Fibroblast of pulmonary artery (primary cell): ENCODE measurements around the gene MID2.

Experiments used
- DNase-seq: peaks from one replicate; pipeline ENCODE4 v3.0.0-alpha.2; 2010; ENCODE audit warnings: low read depth
- H3K4me3 ChIP-seq: replicated peaks from 2 replicates; pipeline ENCODE4 v1.5.1; 2011; ENCODE audit warnings: low read depth, mild to moderate bottlenecking, control low read depth, low read length, moderate library complexity
- TF ChIP-seq, protein P1 (sequence below): IDR thresholded peaks from 2 replicates; pipeline ENCODE4 v1.5.1; 2011; ENCODE audit warnings: mild to moderate bottlenecking, control low read depth, low read length, inconsistent platforms; ENCODE audit errors: missing control alignments

The MID2 gene, protein sequence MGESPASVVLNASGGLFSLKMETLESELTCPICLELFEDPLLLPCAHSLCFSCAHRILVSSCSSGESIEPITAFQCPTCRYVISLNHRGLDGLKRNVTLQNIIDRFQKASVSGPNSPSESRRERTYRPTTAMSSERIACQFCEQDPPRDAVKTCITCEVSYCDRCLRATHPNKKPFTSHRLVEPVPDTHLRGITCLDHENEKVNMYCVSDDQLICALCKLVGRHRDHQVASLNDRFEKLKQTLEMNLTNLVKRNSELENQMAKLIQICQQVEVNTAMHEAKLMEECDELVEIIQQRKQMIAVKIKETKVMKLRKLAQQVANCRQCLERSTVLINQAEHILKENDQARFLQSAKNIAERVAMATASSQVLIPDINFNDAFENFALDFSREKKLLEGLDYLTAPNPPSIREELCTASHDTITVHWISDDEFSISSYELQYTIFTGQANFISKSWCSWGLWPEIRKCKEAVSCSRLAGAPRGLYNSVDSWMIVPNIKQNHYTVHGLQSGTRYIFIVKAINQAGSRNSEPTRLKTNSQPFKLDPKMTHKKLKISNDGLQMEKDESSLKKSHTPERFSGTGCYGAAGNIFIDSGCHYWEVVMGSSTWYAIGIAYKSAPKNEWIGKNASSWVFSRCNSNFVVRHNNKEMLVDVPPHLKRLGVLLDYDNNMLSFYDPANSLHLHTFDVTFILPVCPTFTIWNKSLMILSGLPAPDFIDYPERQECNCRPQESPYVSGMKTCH

DNA sequence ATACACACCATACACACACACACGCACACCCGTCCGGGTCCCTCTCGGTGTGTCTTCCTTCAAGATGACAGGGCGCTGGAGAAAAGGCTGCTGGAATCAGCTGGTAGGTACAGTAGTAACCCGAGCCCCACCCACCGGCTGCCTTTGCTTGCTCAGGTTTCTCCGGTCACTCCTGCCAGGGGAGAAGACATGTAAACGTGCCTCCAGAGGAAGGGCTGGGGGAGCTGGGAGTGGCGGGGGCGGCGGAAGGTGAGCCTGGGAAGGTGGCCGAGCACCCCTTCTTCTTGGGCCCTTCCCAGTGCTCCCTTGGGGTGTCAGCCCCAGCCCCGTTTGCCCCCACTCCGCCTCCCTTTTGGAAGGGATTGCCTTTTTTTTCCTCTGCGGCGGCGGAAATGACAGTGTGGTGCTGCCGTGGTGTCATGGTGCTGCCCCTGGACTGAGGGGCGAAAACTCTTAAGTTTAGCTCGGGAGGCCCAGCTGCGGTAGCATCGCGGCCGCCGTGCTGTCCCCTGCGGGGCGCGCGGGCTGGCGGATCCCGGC lies at the start of gene MID2:
TSS of gene MID2 (plus strand) at position 169 of the 540 bp plus-strand sequence. CDS start 561 bp downstream, outside the sequence.
- peak within 1 kb of the TSS; percentile 51 for H3K4me3 ChIP-seq
- TF ChIP-seq, protein P1, sequence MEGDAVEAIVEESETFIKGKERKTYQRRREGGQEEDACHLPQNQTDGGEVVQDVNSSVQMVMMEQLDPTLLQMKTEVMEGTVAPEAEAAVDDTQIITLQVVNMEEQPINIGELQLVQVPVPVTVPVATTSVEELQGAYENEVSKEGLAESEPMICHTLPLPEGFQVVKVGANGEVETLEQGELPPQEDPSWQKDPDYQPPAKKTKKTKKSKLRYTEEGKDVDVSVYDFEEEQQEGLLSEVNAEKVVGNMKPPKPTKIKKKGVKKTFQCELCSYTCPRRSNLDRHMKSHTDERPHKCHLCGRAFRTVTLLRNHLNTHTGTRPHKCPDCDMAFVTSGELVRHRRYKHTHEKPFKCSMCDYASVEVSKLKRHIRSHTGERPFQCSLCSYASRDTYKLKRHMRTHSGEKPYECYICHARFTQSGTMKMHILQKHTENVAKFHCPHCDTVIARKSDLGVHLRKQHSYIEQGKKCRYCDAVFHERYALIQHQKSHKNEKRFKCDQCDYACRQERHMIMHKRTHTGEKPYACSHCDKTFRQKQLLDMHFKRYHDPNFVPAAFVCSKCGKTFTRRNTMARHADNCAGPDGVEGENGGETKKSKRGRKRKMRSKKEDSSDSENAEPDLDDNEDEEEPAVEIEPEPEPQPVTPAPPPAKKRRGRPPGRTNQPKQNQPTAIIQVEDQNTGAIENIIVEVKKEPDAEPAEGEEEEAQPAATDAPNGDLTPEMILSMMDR, result no peak
- peak; percentile 43 for DNase-seq

DNA sequence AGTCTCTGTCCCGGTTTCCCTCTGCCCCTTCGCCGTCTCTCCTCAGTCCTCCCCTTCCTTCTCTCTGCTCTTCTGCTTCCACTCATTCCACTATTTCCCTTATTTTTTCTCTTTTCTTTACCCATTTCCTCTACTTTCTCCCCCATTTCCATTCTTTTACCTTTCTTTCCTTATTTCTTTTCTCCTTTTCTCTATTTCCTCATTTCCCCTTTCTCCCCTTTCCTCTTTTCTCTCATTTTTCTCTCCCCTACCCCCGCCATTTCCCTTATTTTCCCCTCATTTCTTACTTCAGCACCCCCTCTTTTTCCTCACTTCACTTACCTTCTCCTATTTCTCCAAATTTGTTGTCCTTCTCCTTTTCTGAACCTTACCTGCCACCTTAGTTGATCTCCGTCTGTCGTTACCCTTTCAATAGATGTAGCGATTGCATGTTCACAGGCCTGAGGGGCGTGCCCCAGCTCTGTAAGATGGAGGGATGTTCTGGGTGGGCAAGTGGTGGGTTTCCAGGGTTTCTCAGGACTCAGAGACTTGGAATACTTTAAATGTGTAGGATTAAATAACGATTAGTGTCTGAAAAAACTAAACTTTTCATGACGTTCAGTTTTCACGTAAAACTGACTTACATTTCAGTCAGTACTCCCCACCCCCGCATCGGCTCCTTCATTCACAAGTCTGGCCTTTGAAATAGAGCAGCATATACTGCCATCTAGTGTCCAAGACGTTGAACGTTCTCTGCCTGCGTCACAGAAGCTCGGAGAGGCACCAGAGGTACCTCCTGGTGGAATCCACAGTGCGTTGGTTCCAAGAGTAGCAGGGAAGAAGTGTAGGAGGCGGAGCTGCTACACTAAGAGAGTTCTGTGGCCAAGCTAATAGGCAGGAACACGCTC lies 48.8 kb upstream of the MID2 start:
- peak; percentile 95 for DNase-seq
- peak overlapping the region; percentile 56 for H3K4me3 ChIP-seq
- TF ChIP-seq, protein P1, result peak; percentile 64

DNA sequence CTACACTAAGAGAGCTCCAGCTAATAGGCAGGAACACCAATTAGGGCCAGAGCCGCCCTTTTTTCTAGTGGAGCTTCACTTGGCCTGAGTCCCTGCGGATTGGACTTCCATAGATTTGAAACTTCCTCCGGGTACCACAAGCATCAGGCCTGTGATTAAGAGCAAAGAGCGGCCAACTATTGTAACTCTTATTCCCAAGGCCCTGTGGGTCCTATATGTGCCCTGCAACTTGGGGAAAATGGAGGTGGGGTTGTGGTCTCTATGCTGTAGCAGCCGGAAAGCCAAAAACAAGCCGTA lies 48.2 kb upstream of the MID2 start, which contains the start of gene NCBP2L:
TSS of gene NCBP2L (plus strand) at position 198 of the 297 bp plus-strand sequence. CDS start 16,488 bp downstream, outside the sequence.
- no peak for DNase-seq
- H3K4me3 ChIP-seq, result peak within 1 kb of the TSS; percentile 56
- TF ChIP-seq, protein P1, result no peak

DNA sequence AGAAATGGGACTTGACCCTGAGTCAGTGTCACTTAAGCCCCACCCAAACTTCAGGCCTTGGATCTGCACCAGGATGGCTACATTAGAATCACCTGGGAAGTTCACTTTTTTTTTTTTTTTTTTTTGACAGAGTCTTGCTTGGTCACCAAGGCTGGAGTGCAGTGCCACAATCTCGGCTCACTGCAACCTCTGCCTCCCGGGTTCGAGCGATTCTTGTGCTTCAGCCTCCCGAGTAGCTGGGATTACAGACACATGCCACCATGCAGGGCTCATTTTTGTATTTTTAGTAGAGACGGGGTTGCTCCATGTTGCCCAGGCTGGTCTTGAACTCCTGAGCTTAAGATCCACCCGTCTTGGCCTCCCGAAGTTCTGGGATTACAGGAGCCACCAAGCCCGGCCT lies 45.1 kb upstream of the MID2 start:
- DNase-seq, result no peak
- TF ChIP-seq, protein P1, result no peak
- no peak overlapping the region for H3K4me3 ChIP-seq

DNA sequence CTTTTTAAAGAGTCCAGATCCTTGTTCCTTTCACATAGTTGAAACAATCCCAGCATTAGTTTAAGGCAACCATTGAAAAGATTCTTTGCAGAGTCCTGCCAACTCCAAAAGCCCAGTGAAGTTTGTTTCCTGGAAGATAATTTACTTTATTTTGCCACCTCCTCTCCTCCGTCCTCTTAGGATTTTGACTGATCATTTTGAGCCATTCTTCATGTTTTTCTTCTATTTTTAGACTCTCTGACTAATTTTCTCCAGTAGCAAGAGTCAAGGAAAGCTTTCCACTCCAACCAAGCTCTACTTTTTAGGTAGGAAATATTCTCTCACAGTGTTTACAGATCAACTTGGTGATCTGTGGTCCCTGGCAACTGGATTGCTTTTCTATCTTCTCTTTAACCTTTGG lies 37.8 kb upstream of the MID2 start:
- TF ChIP-seq, protein P1, result no peak
- DNase-seq, result no peak
- no peak overlapping the region for H3K4me3 ChIP-seq

DNA sequence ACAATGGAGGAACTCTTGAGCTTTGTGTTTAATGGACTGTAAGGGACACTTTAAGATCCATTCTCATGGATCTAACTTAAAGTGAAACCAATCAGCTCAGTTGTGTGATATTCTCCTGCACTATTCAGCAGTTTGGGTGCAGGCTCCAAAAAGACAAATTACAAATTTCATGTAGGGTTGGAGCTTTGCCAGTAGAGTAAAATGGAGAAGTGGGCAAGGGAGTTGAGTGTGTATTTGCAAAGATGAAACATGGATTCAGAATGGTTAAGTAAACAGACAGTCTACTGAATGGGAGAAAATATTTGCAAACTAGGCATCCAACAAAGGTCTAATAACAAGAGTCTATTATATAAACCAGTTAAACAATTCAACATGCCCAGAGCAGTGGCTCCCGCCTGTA lies 21.2 kb upstream of the MID2 start:
- H3K4me3 ChIP-seq, result no peak overlapping the region
- TF ChIP-seq, protein P1, result no peak
- no peak for DNase-seq
